ENCODE data around the gene BRS3.

Gene BRS3

DNA sequence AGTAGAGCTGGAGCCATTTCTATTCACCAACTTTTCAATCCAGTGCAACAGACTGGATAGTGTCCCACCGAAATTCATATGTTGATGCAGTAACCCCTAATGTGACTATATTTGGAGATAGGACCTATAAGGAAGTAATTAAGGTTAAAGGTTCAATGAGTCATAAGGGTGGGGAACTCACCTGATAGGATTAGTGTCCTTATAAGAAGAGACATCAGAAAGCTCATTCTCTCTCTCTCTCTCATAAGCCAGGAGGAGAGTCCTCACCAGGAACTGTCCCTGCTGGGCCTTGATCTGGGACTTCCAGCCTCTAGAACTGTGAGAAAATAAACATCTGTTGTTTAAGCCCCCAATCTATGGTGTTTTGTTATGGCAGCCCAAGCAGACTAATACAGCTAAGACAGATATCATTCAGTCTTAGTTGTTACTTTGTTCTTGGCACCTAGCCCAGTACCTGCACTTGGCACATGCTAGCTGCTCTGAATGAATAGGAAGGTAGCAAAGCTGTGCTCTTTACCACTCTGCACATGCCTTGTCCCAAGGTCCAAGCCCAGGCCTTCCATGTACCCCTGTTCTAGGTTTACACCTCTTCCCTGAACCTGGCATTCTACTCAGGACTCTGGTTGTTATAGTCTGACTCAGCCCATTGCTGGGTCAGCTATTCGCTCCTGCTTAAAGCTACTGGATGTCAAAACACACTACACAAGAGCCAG lies 19.2 kb upstream of the BRS3 start:
- no peak for TF ChIP-seq CTCF (IDR thresholded peaks at IDR 0.05; ENCODE audit: low read depth, low read length, missing control alignments)
- no peak overlapping the region for H3K4me3 ChIP-seq (ENCODE audit: low read depth, low read length)
- DNase-seq (ENCODE audit: low read depth): no peak

DNA sequence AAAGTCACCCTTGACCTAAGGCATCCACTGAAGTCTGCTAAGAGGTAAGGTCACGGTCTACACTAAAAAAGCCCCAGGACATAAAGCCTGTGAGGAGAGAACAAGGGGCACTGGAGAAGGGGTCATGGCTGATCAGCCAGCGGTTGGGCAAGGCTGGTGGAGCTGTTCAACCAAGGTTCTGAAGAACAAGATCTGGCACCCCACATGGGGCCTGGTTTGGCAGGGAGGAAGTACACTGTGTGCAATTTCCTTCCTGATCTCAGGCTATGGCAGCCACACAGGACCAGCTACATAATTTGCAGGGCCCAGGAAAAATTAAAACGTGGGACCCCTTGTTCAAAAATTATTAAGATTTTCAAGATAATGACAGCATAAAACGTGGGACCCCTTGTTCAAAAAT lies 14.1 kb upstream of the BRS3 start:
- H3K4me3 ChIP-seq (ENCODE audit: low read depth, low read length): no peak overlapping the region
- no peak for DNase-seq (ENCODE audit: low read depth)
- TF ChIP-seq CTCF (IDR thresholded peaks at IDR 0.05; ENCODE audit: low read depth, low read length, missing control alignments): no peak

GRCh38 chrX:136475236-136475635 lies 12.5 kb upstream of the BRS3 start:
- no peak overlapping the region for H3K4me3 ChIP-seq (ENCODE audit: low read depth, low read length)
- TF ChIP-seq CTCF (IDR thresholded peaks at IDR 0.05; ENCODE audit: low read depth, low read length, missing control alignments): no peak
- no peak for DNase-seq (ENCODE audit: low read depth)

GRCh38 chrX:136476501-136476900 lies 11.2 kb upstream of the BRS3 start:
- no peak for TF ChIP-seq CTCF (IDR thresholded peaks at IDR 0.05; ENCODE audit: low read depth, low read length, missing control alignments)
- no peak overlapping the region for H3K4me3 ChIP-seq (ENCODE audit: low read depth, low read length)
- DNase-seq (ENCODE audit: low read depth): no peak

- H3K4me3 ChIP-seq (ENCODE audit: low read depth, low read length): no peak overlapping the region
- no peak for TF ChIP-seq CTCF (IDR thresholded peaks at IDR 0.05; ENCODE audit: low read depth, low read length, missing control alignments)
- DNase-seq (ENCODE audit: low read depth): no peak
These were observed 10.7 kb upstream of the BRS3 start for GRCh38 chrX:136477026-136477425.

DNA sequence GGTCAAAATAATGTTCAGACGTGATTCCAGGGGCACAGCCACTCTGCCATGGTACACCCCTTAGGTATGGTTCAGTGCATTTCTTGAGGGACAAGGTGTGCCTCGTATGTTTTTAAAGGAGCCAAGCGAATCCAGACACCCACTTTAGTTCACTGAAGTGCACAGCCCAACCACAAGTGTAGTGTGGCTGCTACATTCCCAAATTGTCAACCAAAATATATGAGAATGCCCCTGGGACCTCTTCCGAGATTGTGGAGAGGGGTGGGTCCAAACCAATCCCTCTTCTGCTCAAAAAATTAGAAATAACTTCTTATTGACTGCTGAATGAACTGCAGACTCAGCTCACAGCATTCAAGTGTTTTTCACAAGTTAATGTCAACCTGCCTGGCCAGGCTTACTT lies 7.4 kb upstream of the BRS3 start:
- H3K4me3 ChIP-seq (ENCODE audit: low read depth, low read length): no peak overlapping the region
- DNase-seq (ENCODE audit: low read depth): no peak
- no peak for TF ChIP-seq CTCF (IDR thresholded peaks at IDR 0.05; ENCODE audit: low read depth, low read length, missing control alignments)

- H3K4me3 ChIP-seq (ENCODE audit: low read depth, low read length): no peak overlapping the region
- no peak for DNase-seq (ENCODE audit: low read depth)
- TF ChIP-seq CTCF (IDR thresholded peaks at IDR 0.05; ENCODE audit: low read depth, low read length, missing control alignments): no peak
These were observed 959 bp downstream of the BRS3 start for GRCh38 chrX:136488706-136489105.
